SH-SY5Y (cell line): ENCODE data around the gene NCAM1.

ENCODE experiments used
- GATA2 ChIP-seq: IDR thresholded peaks from 2 replicates; pipeline ENCODE4 v1.6.1; 2011; ENCODE audit warnings: mild to moderate bottlenecking, low read depth, low read length
- GATA3 ChIP-seq: IDR thresholded peaks from 2 replicates; pipeline ENCODE4 v1.6.1; 2011; ENCODE audit warnings: low read depth, mild to moderate bottlenecking, low read length, moderate library complexity

- TF ChIP-seq GATA3 = no peak
- no peak for TF ChIP-seq GATA2
These were observed 1.6 kb downstream of the NCAM1 start for GRCh38 chr11:112962579-112963367.
